GM19463 (cell line): Measurements from ENCODE around the gene HTRA2.
"Not testable (repeated sequence)": the region's sequence is repeated elsewhere in the genome, so short reads cannot be mapped to it uniquely, and the experiment has no call there.

ENCODE experiments used
- ATAC-seq: cut with Tn5 transposase; IDR thresholded peaks from one replicate; pipeline ENCODE4 v1.9.1; 2021; ENCODE audit warnings: mild to moderate bottlenecking, moderate library complexity; ENCODE audit not compliant: unreplicated experiment

The HTRA2 gene

DNA sequence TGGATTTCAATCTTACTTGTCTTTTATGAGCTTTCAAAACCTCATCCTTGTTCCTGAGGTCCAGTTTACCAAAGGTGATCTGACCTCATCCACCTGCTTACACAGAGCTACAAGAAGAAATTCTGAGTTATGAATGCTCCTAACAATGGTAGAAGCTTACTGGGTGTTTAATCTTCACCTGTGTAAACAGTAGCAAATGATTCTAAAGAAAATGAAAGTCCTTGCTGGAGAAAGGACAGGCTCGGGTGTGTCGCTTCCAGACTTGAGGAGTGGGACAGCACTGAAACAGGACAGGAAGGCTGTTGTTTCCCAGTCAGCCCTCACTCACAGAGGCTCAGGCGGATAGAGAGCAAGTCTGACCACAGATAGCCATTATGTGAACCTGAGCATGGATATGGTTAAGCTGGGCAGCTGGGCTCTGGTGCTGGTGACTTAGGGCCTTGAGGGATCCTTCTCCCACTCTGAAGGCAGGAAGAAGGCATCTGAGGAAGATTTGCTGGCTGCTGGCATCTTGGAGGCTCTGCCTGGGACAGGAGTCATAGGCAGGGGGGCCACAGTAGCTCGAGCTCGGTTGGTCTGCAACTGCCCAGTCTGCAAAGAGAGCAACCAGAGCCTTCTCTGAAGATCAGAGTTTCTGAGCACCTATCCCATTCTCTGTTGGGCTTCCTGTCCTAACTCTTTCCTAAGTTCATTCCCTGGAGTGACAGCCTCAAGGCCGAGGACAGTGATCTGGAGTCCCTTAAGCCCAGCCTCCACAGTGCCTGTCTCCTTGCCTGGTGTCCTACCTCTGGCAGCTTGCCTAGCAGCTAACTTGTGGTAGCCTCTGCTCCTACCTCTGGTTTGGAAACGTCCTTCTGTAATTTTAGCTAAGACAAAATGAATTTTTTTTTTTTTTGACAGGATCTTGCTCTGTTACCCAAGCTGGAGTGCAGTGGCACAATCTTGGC, 28.8 kb downstream of the HTRA2 start:
- no peak for ATAC-seq

- no peak for ATAC-seq
These were observed 30.2 kb downstream of the HTRA2 start for GRCh38 chr2:74559912-74560311.

DNA sequence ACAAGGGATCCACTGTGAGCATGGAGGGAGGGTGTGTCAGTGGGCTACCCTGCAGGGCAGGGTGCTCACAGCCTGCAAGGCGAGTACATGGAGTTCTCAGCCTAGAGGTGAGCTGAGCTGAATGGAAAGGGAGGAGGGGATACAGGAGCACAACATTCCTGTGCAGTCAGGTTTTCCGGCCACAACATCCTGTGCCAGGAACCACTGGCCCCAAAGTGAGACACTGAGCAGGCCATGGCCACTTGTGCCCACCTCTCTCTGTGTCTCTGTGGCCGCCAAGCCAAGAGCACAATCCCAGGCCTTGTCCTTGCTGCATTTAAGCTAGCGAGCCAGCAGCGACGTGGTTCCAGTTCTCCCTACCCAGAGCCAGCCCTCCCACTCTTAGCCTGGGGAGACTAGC, 30.9 kb downstream of the HTRA2 start:
- ATAC-seq, result no peak

DNA sequence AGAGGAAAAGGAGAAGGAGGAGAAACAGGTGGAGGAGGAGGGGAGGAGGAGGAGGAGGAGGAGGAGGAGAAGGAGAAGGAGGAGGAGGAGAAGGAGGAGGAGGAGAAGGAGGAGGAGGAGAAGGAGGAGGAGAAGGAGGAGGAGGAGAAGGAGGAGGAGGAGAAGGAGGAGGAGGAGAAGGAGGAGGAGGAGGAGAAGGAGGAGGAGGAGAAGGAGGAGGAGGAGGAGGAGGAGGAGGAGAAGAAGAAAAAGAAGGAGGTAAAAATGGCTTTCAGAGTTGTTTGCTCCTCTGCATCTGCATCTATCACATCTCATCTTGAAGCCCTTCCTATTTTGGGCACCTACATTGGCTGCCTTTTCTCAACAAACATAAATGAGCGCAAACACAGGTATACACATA, 31.3 kb downstream of the HTRA2 start:
- not testable (repeated sequence) for ATAC-seq

DNA sequence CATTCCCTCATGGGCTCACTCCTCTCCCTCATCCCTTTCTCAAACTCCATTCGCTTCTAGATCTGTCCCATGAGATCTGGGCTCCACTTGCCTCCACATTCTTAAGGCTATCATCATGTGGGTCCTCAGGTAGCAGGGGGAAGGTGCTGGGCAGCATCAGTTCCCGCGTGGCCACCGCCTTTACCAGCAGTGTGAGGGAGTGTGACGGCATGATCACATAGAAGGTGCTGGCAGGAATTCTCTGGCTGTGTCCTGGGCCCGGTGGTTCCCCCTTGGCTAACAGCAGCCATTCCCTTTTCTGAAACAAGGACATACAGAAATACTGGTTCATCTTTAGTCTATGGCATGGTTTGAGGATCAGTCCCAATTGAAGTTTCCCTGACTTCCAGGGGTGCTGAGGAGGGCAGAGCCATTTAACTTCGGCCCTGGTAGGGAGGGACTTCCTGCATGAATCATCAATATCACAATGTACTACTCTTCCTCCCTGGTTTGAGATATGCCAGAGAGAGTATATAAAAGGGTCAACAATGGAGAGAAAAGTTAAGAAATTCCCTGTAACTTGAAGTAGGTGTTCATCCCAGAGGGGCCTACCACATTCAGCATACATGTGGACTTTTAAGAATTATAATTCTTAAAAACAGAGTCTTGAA, 32.5 kb downstream of the HTRA2 start:
- no peak for ATAC-seq

- no peak for ATAC-seq
These were observed 34.5 kb downstream of the HTRA2 start for GRCh38 chr2:74564222-74564621.

DNA sequence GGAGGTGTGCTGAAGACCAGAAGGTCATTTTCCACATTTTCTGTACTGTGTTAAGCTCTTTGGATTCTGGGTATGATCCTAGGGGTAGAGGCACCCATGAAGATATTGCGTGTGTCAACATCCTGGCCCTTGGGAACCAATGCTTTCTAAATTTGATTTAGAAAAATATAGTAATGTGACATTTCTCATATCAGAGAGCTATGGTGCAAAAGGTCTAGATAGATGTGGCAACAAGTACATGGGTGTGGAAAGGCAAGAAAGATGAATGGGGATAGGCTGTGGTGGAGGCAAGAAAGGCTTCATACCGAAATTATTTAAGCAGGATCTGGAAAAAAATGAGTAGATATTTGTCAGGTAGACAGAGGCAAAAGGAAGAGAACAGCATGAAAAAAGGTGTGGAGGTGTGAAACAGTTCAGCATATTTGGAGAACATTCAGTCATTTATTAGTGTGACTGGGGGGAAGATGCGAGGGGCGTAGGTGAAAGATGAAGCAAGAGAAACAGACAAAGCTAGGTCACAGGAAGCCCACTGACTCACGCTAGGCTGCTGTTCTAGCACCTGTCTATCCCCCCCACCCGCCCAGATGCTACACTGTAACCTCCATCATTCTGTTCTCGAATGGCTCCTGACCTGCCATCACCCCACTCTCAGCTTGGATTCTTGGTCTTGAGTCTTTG, 36.5 kb downstream of the HTRA2 start:
- ATAC-seq, result no peak

- ATAC-seq, result no peak
These were observed 37.0 kb downstream of the HTRA2 start for GRCh38 chr2:74566754-74567085.

GRCh38 chr2:74567881-74568280, 38.1 kb downstream of the HTRA2 start:
- no peak for ATAC-seq

- ATAC-seq, result no peak
These were observed 40.0 kb downstream of the HTRA2 start for GRCh38 chr2:74569686-74570085.

GRCh38 chr2:74571058-74571457, 41.3 kb downstream of the HTRA2 start:
- ATAC-seq, result peak; percentile 70

DNA sequence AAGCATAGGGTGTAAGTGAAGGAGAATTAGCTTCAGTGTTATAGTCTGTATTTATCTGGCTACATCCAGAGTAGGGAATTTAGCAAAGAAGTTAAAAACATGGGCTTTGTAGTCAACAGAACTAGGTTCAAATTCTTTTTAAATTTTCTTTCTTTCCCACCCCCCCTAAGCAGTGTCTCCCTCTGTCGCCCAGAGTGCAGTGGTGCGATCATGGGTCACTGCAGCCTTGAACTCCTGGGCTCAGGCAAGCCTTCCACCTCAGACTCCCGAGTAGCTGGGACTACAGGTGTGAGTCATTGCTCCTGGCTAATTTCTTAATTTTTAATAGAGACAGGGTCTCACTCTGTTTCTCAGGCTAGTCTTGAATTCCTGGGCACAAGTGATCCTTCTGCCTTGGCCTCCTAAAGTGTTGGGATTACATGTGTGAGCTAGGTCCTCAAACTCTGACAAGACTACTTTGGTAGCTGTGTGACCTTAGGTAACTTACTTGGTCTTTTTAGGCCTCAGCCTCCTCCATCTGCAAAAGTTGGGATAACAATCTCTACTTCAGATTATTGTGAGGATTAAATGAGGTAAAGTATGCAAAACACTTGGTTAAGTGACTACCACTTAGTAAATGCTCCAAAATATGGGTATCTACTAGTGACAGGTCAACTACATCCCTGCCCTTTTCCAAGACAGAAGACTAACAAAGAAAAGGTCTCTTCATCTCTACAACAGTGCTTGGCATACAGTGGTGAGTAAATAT, 42.6 kb downstream of the HTRA2 start:
- ATAC-seq, result no peak

DNA sequence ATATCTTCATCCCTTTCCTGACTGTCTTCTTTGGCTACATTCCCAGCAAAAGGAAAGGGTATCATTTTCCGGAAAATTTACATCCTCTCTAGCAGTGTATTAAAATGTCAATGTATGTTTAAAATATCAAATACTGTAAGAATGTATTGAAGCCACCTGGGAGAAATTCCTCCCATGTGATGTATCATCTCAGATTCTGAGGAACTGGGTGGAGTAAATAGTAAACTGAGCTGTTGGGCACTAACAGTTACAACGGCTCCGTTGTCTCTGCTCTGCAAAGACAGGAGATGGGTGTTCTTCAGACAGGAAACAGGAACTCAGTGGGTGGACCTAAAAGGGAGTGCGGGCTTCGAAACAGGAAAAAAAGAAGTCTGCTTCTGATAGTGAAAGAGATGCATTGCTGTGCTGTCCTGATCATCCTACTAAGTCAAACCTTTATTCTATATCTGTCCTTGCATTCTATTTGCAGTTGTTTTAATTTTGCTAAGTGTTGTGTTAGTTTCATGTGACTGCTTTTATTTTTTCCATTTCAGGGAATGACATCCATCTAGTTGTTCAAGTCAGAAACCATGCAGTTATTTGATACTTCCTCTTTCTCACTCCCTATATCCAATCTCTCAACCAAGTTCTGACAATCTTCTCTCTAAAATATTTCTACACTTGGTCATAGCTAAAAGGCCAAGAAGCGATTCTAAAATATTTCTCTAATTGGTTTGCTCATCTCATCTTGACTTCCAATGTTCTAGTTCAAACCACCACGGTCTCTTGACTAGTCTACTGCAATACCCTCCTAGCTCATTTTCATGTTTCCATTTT, 44.2 kb downstream of the HTRA2 start:
- peak; percentile 33 for ATAC-seq

DNA sequence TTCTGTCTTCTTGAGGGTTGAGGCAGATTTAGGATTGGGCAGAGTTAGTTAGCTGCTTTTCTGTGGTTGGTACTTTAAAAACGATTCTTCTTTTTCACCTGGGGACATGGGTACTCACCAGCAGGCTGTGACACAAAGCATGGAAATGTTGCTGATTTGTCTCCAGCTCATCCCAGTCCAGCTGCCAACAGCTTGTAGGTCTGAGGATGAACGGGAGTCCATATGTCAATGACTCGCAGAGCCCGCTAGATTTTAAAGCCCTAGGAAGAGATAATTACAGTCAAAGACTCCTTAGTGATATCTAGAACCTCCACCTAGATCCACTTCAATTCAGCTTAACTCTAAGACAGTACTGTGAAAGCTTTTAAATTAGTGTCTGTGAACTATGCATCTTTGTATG, 45.6 kb downstream of the HTRA2 start:
- no peak for ATAC-seq

DNA sequence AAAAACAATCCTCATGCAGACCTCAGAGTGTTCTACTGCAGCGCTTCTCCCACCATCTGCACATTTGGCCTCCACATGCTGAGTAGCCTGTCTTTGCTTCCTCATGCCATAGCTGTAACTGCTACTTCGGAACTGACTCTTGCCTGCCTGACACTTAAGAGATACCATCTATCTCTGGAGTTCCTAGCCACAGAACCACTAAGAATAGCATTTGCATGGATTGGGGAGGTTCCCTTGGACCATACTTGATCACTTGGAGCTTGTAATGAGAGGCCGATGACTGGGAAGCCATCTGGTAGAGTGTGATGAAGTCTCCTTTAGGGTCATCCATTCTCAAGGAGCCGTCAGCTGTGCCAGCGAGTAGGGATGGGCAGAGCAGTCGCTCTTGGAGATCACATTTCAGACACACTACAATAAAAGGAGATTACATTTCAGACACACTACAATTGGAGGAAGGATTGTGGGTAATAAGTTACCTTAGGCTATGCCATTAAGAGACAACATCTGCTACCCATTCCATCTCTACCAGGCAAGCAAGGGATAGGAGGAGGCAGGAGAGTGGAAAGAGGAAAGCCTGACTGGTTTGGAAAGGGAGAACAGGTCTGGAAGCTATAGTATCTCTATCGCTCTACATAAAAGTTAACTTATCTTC, 46.6 kb downstream of the HTRA2 start:
- ATAC-seq, result no peak

DNA sequence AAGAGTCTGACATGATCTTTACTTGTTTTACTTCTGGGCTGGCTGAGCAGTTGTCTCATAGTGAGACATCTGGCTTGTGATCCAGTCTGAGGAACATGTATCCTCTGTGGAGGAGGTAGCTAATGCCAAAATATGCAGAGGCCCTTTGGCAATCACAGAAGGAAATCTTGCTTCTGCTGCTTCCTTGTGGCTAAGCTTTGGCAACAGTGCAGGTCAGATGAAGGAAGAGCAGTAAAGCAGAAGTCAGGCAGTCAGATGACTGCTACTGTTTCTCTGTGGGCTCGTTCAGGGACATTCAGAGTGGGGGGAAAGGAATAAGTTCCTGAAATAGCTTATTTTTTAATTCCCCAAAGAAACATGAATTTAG, 47.1 kb downstream of the HTRA2 start:
- no peak for ATAC-seq

GRCh38 chr2:74577448-74577847, 47.7 kb downstream of the HTRA2 start:
- ATAC-seq, result peak; percentile 44

DNA sequence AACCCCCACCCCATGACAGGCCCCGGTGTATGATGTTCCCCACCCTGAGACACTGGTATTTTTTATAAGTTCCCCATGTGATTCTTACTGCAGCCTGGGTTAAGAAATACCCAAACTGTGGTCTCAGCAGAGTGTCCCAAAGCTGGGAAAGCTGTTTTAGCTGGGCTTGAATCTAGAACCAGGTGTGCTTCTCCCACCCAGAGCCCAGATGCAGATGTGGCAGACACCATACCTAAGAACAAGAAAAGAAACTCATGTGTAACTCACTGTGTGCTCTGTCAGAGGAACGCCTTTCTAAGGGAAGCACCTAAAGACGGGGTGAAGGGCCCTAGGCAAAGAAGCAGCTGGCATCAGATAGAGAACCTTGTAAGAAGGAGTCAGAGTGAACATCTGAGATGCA, 48.7 kb downstream of the HTRA2 start:
- ATAC-seq, result peak; percentile 58

DNA sequence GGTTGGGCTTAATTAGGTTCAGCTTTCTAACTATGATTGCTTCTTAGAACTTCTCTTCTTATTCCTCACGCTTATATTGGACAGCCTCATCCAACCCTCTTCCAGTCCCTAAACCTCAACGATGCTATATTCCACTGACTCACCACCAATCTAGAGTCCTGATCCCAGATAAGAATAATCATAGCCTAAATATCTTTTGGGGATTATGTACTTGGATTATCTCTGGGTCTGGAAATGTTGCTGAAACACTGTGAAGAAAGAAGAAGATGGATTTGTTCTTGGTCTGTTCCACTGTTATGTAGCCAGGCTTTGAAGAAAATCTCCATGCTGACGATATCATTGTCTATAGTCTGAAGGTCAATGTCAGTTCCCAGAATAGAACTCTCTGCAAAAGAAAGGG, 51.7 kb downstream of the HTRA2 start:
- ATAC-seq, result no peak

DNA sequence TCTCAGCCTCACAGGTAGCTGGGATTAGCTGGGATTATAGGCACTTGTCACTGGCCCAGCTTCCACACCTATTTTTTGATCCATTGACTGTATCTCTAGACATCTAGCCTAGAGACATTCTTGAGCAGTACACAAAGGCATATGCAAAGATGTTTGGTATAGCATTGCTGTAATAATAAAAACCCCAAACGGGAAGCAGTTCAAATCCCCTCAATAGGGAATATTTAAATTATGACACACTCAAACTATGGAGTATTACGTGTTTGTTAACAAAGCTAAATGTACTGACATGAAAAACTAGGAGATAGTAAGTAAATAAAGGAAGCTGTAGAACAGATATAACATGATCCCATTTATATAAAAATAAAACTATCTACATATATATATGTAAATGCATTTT, 52.5 kb downstream of the HTRA2 start:
- no peak for ATAC-seq
